SHP77 (cell line): Measurements from ENCODE around the gene ECM1.

Experiments used
- DNase-seq, 2 experiments: peaks; one replicate each; lab custom pipeline; 2025; lab: John Stamatoyannopoulos, UW

ECM1 gene

GRCh38 chr1:150558761-150559655 lies 51.1 kb downstream of the ECM1 start:
- DNase-seq, result no peak

GRCh38 chr1:150559656-150560010 lies 51.7 kb downstream of the ECM1 start:
- no peak for DNase-seq

GRCh38 chr1:150560011-150560438 lies 52.1 kb downstream of the ECM1 start:
- peak; percentile 83 to 89 for DNase-seq

GRCh38 chr1:150560576-150561253 lies 52.8 kb downstream of the ECM1 start:
- DNase-seq, result peak; percentile 95 to 98

- DNase-seq, result peak; percentile 91 to 95
These were observed 53.5 kb downstream of the ECM1 start for GRCh38 chr1:150561254-150561973.

GRCh38 chr1:150561974-150562445 lies 54.1 kb downstream of the ECM1 start:
- peak; percentile 93 to 96 for DNase-seq

GRCh38 chr1:150562446-150563339 lies 54.8 kb downstream of the ECM1 start:
- DNase-seq, result peak; percentile 56 to 76
